Activated naive CD4-positive, alpha-beta T cell treated with anti-CD3 and anti-CD28 coated beads for 36 hours (primary cell): ENCODE measurements around the gene SYVN1. TPM values are rescaled to one million over a fixed set of nuclear protein-coding genes. Genes with fewer than 3 reads are reported as not detected.

Experiments
- microRNA-seq: library from miRNA; unstranded; fragments of <30 nt; microRNA quantifications from one replicate; pipeline ENCODE4 v1.2.0, GENCODE V29; 2022; ENCODE audit warnings: borderline microRNAs expressed, borderline replicate concordance
- total RNA-seq, 2 experiments: library from RNA; stranded (reverse); gene quantifications; one replicate each; pipeline ENCODE4 v1.2.3, GENCODE V29; 2021

The SYVN1 gene
- total RNA-seq, 2 experiments from 2014 or later, result 19.0 to 19.2 TPM

Small RNAs within 50 kb of the gene (microRNA-seq; reads per million reads assigned to microRNA genes)
- not detected for gene MIR6751

Other genes with a start within 250 kb of the SYVN1 start
- 10 to 100 TPM; 15.1 to 16.3 TPM for gene ATG2A, start 217.3 kb downstream of the SYVN1 start, total RNA-seq
- 1 to 10 TPM; 3.3 to 4.6 TPM for gene PPP2R5B, start 209.8 kb downstream of the SYVN1 start, total RNA-seq
- gene GPHA2, start 198.6 kb downstream of the SYVN1 start, total RNA-seq, result not detected
- gene MAJIN, start 162.4 kb downstream of the SYVN1 start, total RNA-seq, result under 1 TPM; 0.29 to 0.37 TPM
- not detected for gene BATF2, start 137.5 kb downstream of the SYVN1 start, total RNA-seq
- gene ARL2, start 120.4 kb downstream of the SYVN1 start, total RNA-seq, result 100 to 1,000 TPM; 134 to 135 TPM
- 1 to 10 TPM; 8.9 to 9.4 TPM for gene SNX15, start 107.1 kb downstream of the SYVN1 start, total RNA-seq
- gene SAC3D1, start 93.3 kb downstream of the SYVN1 start, total RNA-seq, result 10 to 100 TPM; 19.2 to 20.3 TPM
- gene NAALADL1, start 76.0 kb downstream of the SYVN1 start, total RNA-seq, result 10 to 100 TPM in 1 of 2 experiments, 1 to 10 TPM in 1; 8.5 to 10.2 TPM
- 100 to 1,000 TPM; 169 to 174 TPM for gene CDCA5, start 50.5 kb downstream of the SYVN1 start, total RNA-seq
- 10 to 100 TPM; 24.2 to 25.6 TPM for gene ZFPL1, start 50.3 kb downstream of the SYVN1 start, total RNA-seq
- gene VPS51, start 38.3 kb downstream of the SYVN1 start, total RNA-seq, result 10 to 100 TPM; 90.8 to 96.0 TPM
- gene TM7SF2, start 22.6 kb downstream of the SYVN1 start, total RNA-seq, result 10 to 100 TPM; 10.9 to 11.9 TPM
- gene ZNHIT2, start 16.8 kb downstream of the SYVN1 start, total RNA-seq, result 1 to 10 TPM; 5.6 to 6.1 TPM
- gene FAU, start 12.4 kb downstream of the SYVN1 start, total RNA-seq, result 1,000 to 10,000 TPM; 1,272 to 1,294 TPM
- 10 to 100 TPM; 49.3 to 51.6 TPM for gene MRPL49, start 12.2 kb downstream of the SYVN1 start, total RNA-seq
- gene SPDYC, start 35.7 kb upstream of the SYVN1 start, total RNA-seq, result not detected
- 10 to 100 TPM; 68.5 to 73.5 TPM for gene CAPN1, start 47.4 kb upstream of the SYVN1 start, total RNA-seq
- 10 to 100 TPM; 65.1 to 67.0 TPM for gene POLA2, start 127.4 kb upstream of the SYVN1 start, total RNA-seq
- gene CDC42EP2, start 180.3 kb upstream of the SYVN1 start, total RNA-seq, result 1 to 10 TPM in 1 of 2 experiments, under 1 TPM in 1; 0.57 to 1.5 TPM
- 10 to 100 TPM; 61.3 to 63.0 TPM for gene DPF2, start 199.3 kb upstream of the SYVN1 start, total RNA-seq
- under 1 TPM; 0.32 to 0.62 TPM for gene TIGD3, start 220.2 kb upstream of the SYVN1 start, total RNA-seq
- 10 to 100 TPM; 10.4 to 12.1 TPM for gene SLC25A45, start 248.1 kb upstream of the SYVN1 start, total RNA-seq